Measurements from ENCODE around the gene APLP2. TPM values are rescaled to one million over a fixed set of nuclear protein-coding genes. Genes with fewer than 3 reads are reported as not detected.
"Not testable (repeated sequence)": the region's sequence is repeated elsewhere in the genome, so short reads cannot be mapped to it uniquely, and the experiment has no call there.

APLP2 gene
- total and polyA plus RNA-seq, 2 of the 4 experiments (the other 2 are of a cell fraction), result 127 to 235 TPM

DNA sequence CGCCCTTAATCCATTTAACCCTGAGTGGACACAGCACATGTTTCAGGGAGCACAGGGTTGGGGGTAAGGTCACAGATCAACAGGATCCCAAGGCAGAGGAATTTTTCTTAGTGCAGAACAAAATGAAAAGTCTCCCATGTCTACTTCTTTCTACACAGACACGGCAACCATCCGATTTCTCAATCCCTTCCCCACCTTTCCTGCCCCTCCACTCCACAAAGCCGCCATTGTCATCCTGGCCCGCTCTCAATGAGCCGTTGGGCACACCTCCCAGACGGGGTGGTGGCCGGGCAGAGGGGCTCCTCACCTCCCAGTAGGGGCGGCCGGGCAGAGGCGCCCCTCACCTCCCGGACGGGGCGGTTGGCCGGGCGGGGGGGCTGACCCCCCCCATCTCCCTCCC lies 20.8 kb downstream of the APLP2 start:
- H3K27me3 ChIP-seq (ENCODE audit: control insufficient read depth, insufficient read depth, low read length); H3K4me1 ChIP-seq (ENCODE audit: control insufficient read depth, insufficient read depth, low read length); H4K91ac ChIP-seq (ENCODE audit: insufficient read depth, low read depth, low read length); H3K56ac ChIP-seq (ENCODE audit: extremely low read depth, insufficient read depth, low read length); CTCF ChIA-PET; H3K9ac ChIP-seq (ENCODE audit: low read depth, low read length); H3K4me3 ChIP-seq (ENCODE audit: insufficient read depth, low read depth, low read length); H3K23ac ChIP-seq (ENCODE audit: low read depth, low read length); H3K9me3 ChIP-seq (ENCODE audit: control insufficient read depth, insufficient read depth, low read length); H2AK5ac ChIP-seq (ENCODE audit: low read depth, low read length); BruUV-seq (replicated peaks); H2AK9ac ChIP-seq (replicated peaks; ENCODE audit: low read depth, low read length, poor library complexity); H3K36me3 ChIP-seq (ENCODE audit: control insufficient read depth, insufficient read depth, low read length); H4K5ac ChIP-seq (ENCODE audit: low read depth, low read length); dilution Hi-C loops (cut with HindIII; ENCODE audit: low sequenced_read_pairs, unreplicated experiment); DNase-seq; H3K4ac ChIP-seq (ENCODE audit: low read depth, low read length); ATAC-seq (ENCODE audit: low read depth); H3K4me2 ChIP-seq (ENCODE audit: low read depth, low read length); H3K27ac ChIP-seq (ENCODE audit: insufficient read depth, low read length); H2BK20ac ChIP-seq (ENCODE audit: low read depth, low read length); H2BK5ac ChIP-seq (ENCODE audit: low read depth, low read length, poor library complexity, severe bottlenecking); H4K8ac ChIP-seq (ENCODE audit: low read depth in 2 of 2, low read length in 2 of 2); H3K14ac ChIP-seq (replicated peaks; ENCODE audit: low read depth, low read length); H2BK15ac ChIP-seq (ENCODE audit: low read depth, low read length); H2BK120ac ChIP-seq (ENCODE audit: low read depth, low read length); H2AFZ ChIP-seq (replicated peaks; ENCODE audit: low read length, poor library complexity); POLR2A ChIA-PET (ENCODE audit: unreplicated experiment); H3K18ac ChIP-seq (ENCODE audit: low read depth, low read length); in situ Hi-C loops (cut with MboI; ENCODE audit: low sequenced_read_pairs); intact Hi-C loops (cut with micrococcal nuclease); H3K9me1 ChIP-seq (ENCODE audit: insufficient read depth, low read length): not testable (repeated sequence)
- Histone ChIP-seq H4K20me1 (ENCODE audit: insufficient read depth, low read length) (peaks cover 44% of the 10 kb centered on the region), H3K79me1 (ENCODE audit: low read depth in 1 of 2, low read length in 2 of 2) (peaks cover 24 to 31% of the 10 kb centered on the region in 2 experiments)
- WGBS, 2 experiments (ENCODE audit: extremely low coverage in 2 of 2, insufficient read length in 1 of 2), result 89% methylated on average over 3 of the region's 16 CpGs; no CpG with 5 or more reads in 1 of the 2 experiments

GRCh38 chr11:130091169-130091568 lies 21.5 kb downstream of the APLP2 start:
- H3K14ac ChIP-seq (replicated peaks; ENCODE audit: low read depth, low read length); H2AFZ ChIP-seq (replicated peaks; ENCODE audit: low read length, poor library complexity); H3K27ac ChIP-seq (ENCODE audit: insufficient read depth, low read length); intact Hi-C loops (cut with micrococcal nuclease); H3K4me1 ChIP-seq (ENCODE audit: control insufficient read depth, insufficient read depth, low read length); H3K4me3 ChIP-seq (ENCODE audit: insufficient read depth, low read depth, low read length); H3K23ac ChIP-seq (ENCODE audit: low read depth, low read length); H2AK5ac ChIP-seq (ENCODE audit: low read depth, low read length); H2AK9ac ChIP-seq (replicated peaks; ENCODE audit: low read depth, low read length, poor library complexity); H2BK15ac ChIP-seq (ENCODE audit: low read depth, low read length); H3K4ac ChIP-seq (ENCODE audit: low read depth, low read length); H2BK5ac ChIP-seq (ENCODE audit: low read depth, low read length, poor library complexity, severe bottlenecking); DNase-seq; H2BK20ac ChIP-seq (ENCODE audit: low read depth, low read length); H3K9ac ChIP-seq (ENCODE audit: low read depth, low read length); in situ Hi-C loops (cut with MboI; ENCODE audit: low sequenced_read_pairs); H3K36me3 ChIP-seq (ENCODE audit: control insufficient read depth, insufficient read depth, low read length); CTCF ChIA-PET; H2BK120ac ChIP-seq (ENCODE audit: low read depth, low read length); H4K91ac ChIP-seq (ENCODE audit: insufficient read depth, low read depth, low read length); H3K9me1 ChIP-seq (ENCODE audit: insufficient read depth, low read length); H3K9me3 ChIP-seq (ENCODE audit: control insufficient read depth, insufficient read depth, low read length); H4K5ac ChIP-seq (ENCODE audit: low read depth, low read length); dilution Hi-C loops (cut with HindIII; ENCODE audit: low sequenced_read_pairs, unreplicated experiment); H4K8ac ChIP-seq (ENCODE audit: low read depth in 2 of 2, low read length in 2 of 2); BruUV-seq (replicated peaks); H3K27me3 ChIP-seq (ENCODE audit: control insufficient read depth, insufficient read depth, low read length); ATAC-seq (ENCODE audit: low read depth); H3K18ac ChIP-seq (ENCODE audit: low read depth, low read length); H3K4me2 ChIP-seq (ENCODE audit: low read depth, low read length); POLR2A ChIA-PET (ENCODE audit: unreplicated experiment); H3K56ac ChIP-seq (ENCODE audit: extremely low read depth, insufficient read depth, low read length): not testable (repeated sequence)
- no CpG with 5 or more reads among the region's 36 CpGs for WGBS, 2 experiments (ENCODE audit: extremely low coverage in 2 of 2, insufficient read length in 1 of 2)
- Histone ChIP-seq H4K20me1 (ENCODE audit: insufficient read depth, low read length) (peaks cover 50% of the 10 kb centered on the region), H3K79me1 (ENCODE audit: low read depth in 1 of 2, low read length in 2 of 2) (peaks cover 22 to 36% of the 10 kb centered on the region in 2 experiments)
